HEK293 (cell line): ENCODE measurements around the gene BAIAP2.

Experiments used
- CTCF ChIA-PET: fragments of 350-600 bp; formaldehyde crosslinking; extraction: SDS; loops from one replicate; lab custom pipeline; 2021; ENCODE audit warnings: antibody characterized with exemption; lab: Yijun Ruan, JAX
- POLR2A ChIA-PET: fragments of 300-600 bp; formaldehyde crosslinking; extraction: SDS; loops from one replicate; lab custom pipeline; 2020; ENCODE audit warnings: antibody characterized with exemption, inconsistent platforms; lab: Yijun Ruan, JAX
- H3K27ac ChIP-seq: fragments of 200-500 bp; sonication (Bioruptor generic); 2 replicates; pipeline ENCODE4 v1.5.1; 2014; ENCODE audit warnings: low read depth, low read length, control low read depth, inconsistent platforms; ENCODE audit errors: extremely low read depth
- H3K36me3 ChIP-seq, 2 experiments: fragments of 200-500 bp in 1 of 2; sonication (Bioruptor generic) in 1 of 2; 1 replicate in 1 of 2; 2 replicates in 1 of 2; pipeline ENCODE4 v1.5.1; 2014 to 2017; ENCODE audit warnings: inconsistent platforms in 2 of 2, low read length in 2 of 2; ENCODE audit not compliant: control insufficient read depth in 2 of 2, insufficient read depth in 1 of 2
- H3K4me1 ChIP-seq: fragments of 200-500 bp; sonication (Bioruptor generic); 2 replicates; pipeline ENCODE4 v1.5.1; 2014; ENCODE audit warnings: mild to moderate bottlenecking, low read length, inconsistent platforms; ENCODE audit not compliant: control insufficient read depth, insufficient read depth
- H3K4me3 ChIP-seq: 2 replicates; pipeline ENCODE4 v1.5.1; 2011; ENCODE audit warnings: low read depth, mild to moderate bottlenecking, control low read depth, low read length, moderate library complexity
- H3K9me3 ChIP-seq: fragments of 200-500 bp; sonication (Bioruptor generic); 2 replicates; pipeline ENCODE4 v1.5.1; 2014; ENCODE audit warnings: low read depth, low read length, inconsistent platforms; ENCODE audit not compliant: control insufficient read depth, insufficient read depth
- BCL11A ChIP-seq: fragments of 450-650 bp; formaldehyde crosslinking; IDR thresholded peaks from 2 replicates; pipeline ENCODE4 v1.5.1; 2016; ENCODE audit warnings: low read depth, missing biosample characterization, missing genetic modification characterization
- GLIS1 ChIP-seq: fragments of 450-650 bp; formaldehyde crosslinking; IDR thresholded peaks from 2 replicates; pipeline ENCODE4 v1.5.1; 2016; ENCODE audit warnings: missing biosample characterization, missing genetic modification characterization
- GLIS2 ChIP-seq: fragments of 450-650 bp; formaldehyde crosslinking; IDR thresholded peaks from 2 replicates; pipeline ENCODE4 v1.5.1; 2016; ENCODE audit warnings: missing biosample characterization, missing genetic modification characterization
- PRDM10 ChIP-seq: fragments of 450-650 bp; formaldehyde crosslinking; IDR thresholded peaks from 2 replicates; pipeline ENCODE4 v1.5.1; 2016; ENCODE audit warnings: missing biosample characterization, missing genetic modification characterization
- SP3 ChIP-seq: fragments of 450-650 bp; formaldehyde crosslinking; IDR thresholded peaks from 2 replicates; pipeline ENCODE4 v1.5.1; 2016; ENCODE audit warnings: missing biosample characterization, missing genetic modification characterization
- TCF7L2 ChIP-seq: IDR thresholded peaks from 2 replicates; pipeline ENCODE4 v1.6.1; 2011; ENCODE audit warnings: low read depth, mild to moderate bottlenecking, inconsistent platforms, low read length, moderate library complexity, borderline replicate concordance
- TRIM28 ChIP-seq: IDR thresholded peaks from 2 replicates; pipeline ENCODE4 v1.6.1; 2011; ENCODE audit warnings: low read length, control low read depth, borderline replicate concordance
- ZBTB20 ChIP-seq: fragments of 450-650 bp; formaldehyde crosslinking; IDR thresholded peaks from 2 replicates; pipeline ENCODE4 v1.5.1; 2016; ENCODE audit warnings: missing biosample characterization, missing genetic modification characterization
- ZBTB48 ChIP-seq: fragments of 450-650 bp; formaldehyde crosslinking; IDR thresholded peaks from 2 replicates; pipeline ENCODE4 v1.5.1; 2016; ENCODE audit warnings: missing biosample characterization, missing genetic modification characterization
- ZBTB8A ChIP-seq: fragments of 450-650 bp; formaldehyde crosslinking; IDR thresholded peaks from 2 replicates; pipeline ENCODE4 v1.5.1; 2016; ENCODE audit warnings: missing biosample characterization, missing genetic modification characterization
- ZFP3 ChIP-seq: fragments of 450-650 bp; formaldehyde crosslinking; IDR thresholded peaks from 2 replicates; pipeline ENCODE4 v1.5.1; 2016; ENCODE audit warnings: low read depth, missing biosample characterization, missing genetic modification characterization
- ZFP37 ChIP-seq: fragments of 450-650 bp; formaldehyde crosslinking; IDR thresholded peaks from 2 replicates; pipeline ENCODE4 v1.5.1; 2016; ENCODE audit warnings: missing biosample characterization, missing genetic modification characterization
- ZNF148 ChIP-seq: fragments of 450-650 bp; formaldehyde crosslinking; IDR thresholded peaks from 2 replicates; pipeline ENCODE4 v1.5.0; 2017; ENCODE audit warnings: missing biosample characterization, missing genetic modification characterization, borderline replicate concordance
- ZNF19 ChIP-seq: fragments of 450-650 bp; formaldehyde crosslinking; IDR thresholded peaks from 2 replicates; pipeline ENCODE4; 2016; ENCODE audit warnings: missing biosample characterization, missing genetic modification characterization, low read depth
- ZNF211 ChIP-seq: fragments of 450-650 bp; formaldehyde crosslinking; IDR thresholded peaks from 2 replicates; pipeline ENCODE4 v1.5.1; 2016; ENCODE audit warnings: low read depth, missing biosample characterization, missing genetic modification characterization
- ZNF221 ChIP-seq: fragments of 450-650 bp; formaldehyde crosslinking; IDR thresholded peaks from 2 replicates; pipeline ENCODE4 v1.5.1; 2017; ENCODE audit warnings: missing biosample characterization, missing genetic modification characterization, borderline replicate concordance
- ZNF223 ChIP-seq: fragments of 450-650 bp; formaldehyde crosslinking; IDR thresholded peaks from 2 replicates; pipeline ENCODE4 v1.5.1; 2016; ENCODE audit warnings: missing biosample characterization, missing genetic modification characterization
- ZNF280C ChIP-seq: fragments of 450-650 bp; formaldehyde crosslinking; IDR thresholded peaks from 2 replicates; pipeline ENCODE4 v1.5.1; 2016; ENCODE audit warnings: missing biosample characterization, missing genetic modification characterization
- ZNF341 ChIP-seq: fragments of 450-650 bp; formaldehyde crosslinking; IDR thresholded peaks from 2 replicates; pipeline ENCODE4; 2016; ENCODE audit warnings: low read depth, missing biosample characterization, missing genetic modification characterization
- ZNF354C ChIP-seq: fragments of 450-650 bp; formaldehyde crosslinking; IDR thresholded peaks from 2 replicates; pipeline ENCODE4 v1.5.1; 2016; ENCODE audit warnings: missing biosample characterization, missing genetic modification characterization, low read depth, borderline replicate concordance
- ZNF529 ChIP-seq: fragments of 450-650 bp; formaldehyde crosslinking; IDR thresholded peaks from 2 replicates; pipeline ENCODE4 v1.5.1; 2017; ENCODE audit warnings: missing genetic modification characterization, missing biosample characterization; ENCODE audit not compliant: insufficient replicate concordance
- ZNF600 ChIP-seq: fragments of 450-650 bp; formaldehyde crosslinking; IDR thresholded peaks from 2 replicates; pipeline ENCODE4 v1.5.1; 2016; ENCODE audit warnings: missing biosample characterization, missing genetic modification characterization
- ZNF747 ChIP-seq: fragments of 450-650 bp; formaldehyde crosslinking; IDR thresholded peaks from 2 replicates; pipeline ENCODE4 v1.5.1; 2016; ENCODE audit warnings: missing biosample characterization, missing genetic modification characterization
- ZSCAN5A ChIP-seq: fragments of 450-650 bp; formaldehyde crosslinking; IDR thresholded peaks from 2 replicates; pipeline ENCODE4 v1.5.1; 2016; ENCODE audit warnings: missing biosample characterization, missing genetic modification characterization

Gene BAIAP2

GRCh38 chr17:81056312-81056711 is 21.4 kb downstream of the BAIAP2 start:
- peaks cover 0 to 35% of the 10 kb centered on the region in 2 experiments; a peak in 1 of 3 replicates for H3K36me3 ChIP-seq
- no peak overlapping the region for H3K4me3 ChIP-seq
- POLR2A ChIA-PET = interaction anchor here (1.3 to 1.5 kb wide), 2 partner anchors 13 to 20 kb away, joined by 3 to 4 read pairs; no protein-coding TSS in a partner anchor
- H3K9me3 ChIP-seq = no peaks in the 10 kb centered on the region
- H3K27ac ChIP-seq = no peak overlapping the region
- TF ChIP-seq ZNF529 (no peak), ZNF148 (tag by site-specific recombination) (no peak), BCL11A (tag by site-specific recombination) (no peak), ZNF354C (tag by site-specific recombination) (no peak), ZSCAN5A (tag by site-specific recombination) (no peak), ZNF600 (tag by site-specific recombination) (no peak), ZNF211 (tag by site-specific recombination) (no peak)
- H3K4me1 ChIP-seq = peaks cover 4% of the 10 kb centered on the region; the same call in 1 of the 2 replicates
- CTCF ChIA-PET = interaction anchor here (0.8 to 1.0 kb wide), 2 partner anchors 32 to 40 kb away, joined by 3 to 4 read pairs; no protein-coding TSS in a partner anchor

GRCh38 chr17:81057079-81057730 is 22.3 kb downstream of the BAIAP2 start:
- no peaks in the 10 kb centered on the region for H3K9me3 ChIP-seq
- peaks cover 0 to 37% of the 10 kb centered on the region in 2 experiments; a peak in 1 of 3 replicates for H3K36me3 ChIP-seq
- no peak overlapping the region for H3K4me3 ChIP-seq
- CTCF ChIA-PET = interaction anchor here (0.5 to 1.4 kb wide), 7 partner anchors 13 to 73 kb away, joined by 3 to 7 read pairs (median 3); no protein-coding TSS in a partner anchor
- no peak overlapping the region; the same call in 1 of the 2 replicates for H3K27ac ChIP-seq
- H3K4me1 ChIP-seq = peaks cover 1% of the 10 kb centered on the region; the same call in 1 of the 2 replicates
- POLR2A ChIA-PET = interaction anchor here (0.7 to 1.5 kb wide), 5 partner anchors 14 to 39 kb away, joined by 3 to 6 read pairs (median 4); no protein-coding TSS in a partner anchor
- no peak for TF ChIP-seq ZNF280C (tag by site-specific recombination)
- TF ChIP-seq ZFP3 (tag by site-specific recombination) = no peak
- TF ChIP-seq ZFP37 (tag by site-specific recombination) = no peak
- no peak for TF ChIP-seq ZNF221 (tag by site-specific recombination)
- TF ChIP-seq GLIS1 (tag by site-specific recombination) = 0 out of 2 replicates have a peak, but pooled peaks have one; percentile 22
- peak; percentile 79 for TF ChIP-seq ZBTB8A (tag by site-specific recombination)
- TF ChIP-seq ZBTB20 (tag by site-specific recombination) = peak; percentile 95
- 0 out of 2 replicates have a peak, but pooled peaks have one; percentile 19 for TF ChIP-seq SP3 (tag by site-specific recombination)
- peak; percentile 76 for TF ChIP-seq PRDM10 (tag by site-specific recombination)
- no peak for TF ChIP-seq ZNF747 (tag by site-specific recombination)
- TF ChIP-seq ZNF19 (tag by site-specific recombination) = no peak
- peak; percentile 80 for TF ChIP-seq TCF7L2
- TF ChIP-seq ZNF341 (tag by site-specific recombination) = peak; percentile 99
- peak; percentile 41; the same call in 1 of the 2 replicates for TF ChIP-seq GLIS2 (tag by site-specific recombination)
- peak; percentile 80 for TF ChIP-seq ZNF600 (tag by site-specific recombination)
- TF ChIP-seq TRIM28 = peak; percentile 94
- peak; percentile 70; the same call in 1 of the 2 replicates for TF ChIP-seq ZNF223
- TF ChIP-seq ZBTB48 = peak; percentile 44; the same call in 1 of the 2 replicates
